Caco-2 (cell line): ENCODE data around the gene BEND3. TPM values are rescaled to one million over a fixed set of nuclear protein-coding genes. Genes with fewer than 3 reads are reported as not detected.
"Not testable (repeated sequence)": the region's sequence is repeated elsewhere in the genome, so short reads cannot be mapped to it uniquely, and the experiment has no call there.

Experiments used
- BruUV-seq: library from RNA; stranded (reverse); fragments of 400-500 nt; replicated peaks from 2 replicates; lab custom pipeline; 2021; lab: Mats Ljungman, UMichigan
- CTCF ChIA-PET: fragments of 300-600 bp; sonication (Branson Sonifier 250); formaldehyde crosslinking; loops from one replicate; lab custom pipeline; 2022; ENCODE audit warnings: antibody characterized with exemption; lab: Charles Lee
- POLR2A ChIA-PET: fragments of 300-600 bp; sonication (Branson Sonifier 250); formaldehyde crosslinking; loops from one replicate; lab custom pipeline; 2022; ENCODE audit warnings: antibody characterized with exemption; lab: Charles Lee
- DNase-seq, 2 experiments: peaks; one replicate each; pipeline versions ENCODE4 v3.0.0 to v3.0.0-alpha.2; 2020 to 2022
- H3K27me3 ChIP-seq: replicated peaks from 2 replicates; pipeline ENCODE4 v1.6.0; 2011; ENCODE audit warnings: low read length; ENCODE audit not compliant: control insufficient read depth, insufficient read depth
- H3K36me3 ChIP-seq: 2 replicates; pipeline ENCODE4 v1.5.1; 2011; ENCODE audit warnings: low read length; ENCODE audit not compliant: control insufficient read depth, insufficient read depth
- H3K4me1 ChIP-seq: fragments of 250-450 bp; sonication (Bioruptor Pico); 2 replicates; pipeline ENCODE4 v1.5.1; 2020; ENCODE audit warnings: mild to moderate bottlenecking
- H3K4me3 ChIP-seq: 2 replicates; pipeline ENCODE4 v1.5.1; 2011; ENCODE audit warnings: low read depth, mild to moderate bottlenecking, control low read depth, low read length
- H3K9me3 ChIP-seq: fragments of 250-450 bp; sonication (Bioruptor Pico); 2 replicates; pipeline ENCODE4 v1.5.1; 2020; ENCODE audit warnings: mild to moderate bottlenecking, moderate library complexity
- H3K27ac Mint-ChIP-seq: one replicate; pipeline ENCODE4 v1.8.0; 2022; ENCODE audit warnings: mixed read lengths; ENCODE audit not compliant: unreplicated experiment
- H3K27me3 Mint-ChIP-seq: one replicate; pipeline ENCODE4 v1.8.0; 2022; ENCODE audit warnings: mixed read lengths; ENCODE audit not compliant: insufficient read depth, unreplicated experiment
- H3K36me3 Mint-ChIP-seq: one replicate; pipeline ENCODE4 v1.8.0; 2022; ENCODE audit warnings: mild to moderate bottlenecking, mixed read lengths; ENCODE audit not compliant: insufficient read depth, unreplicated experiment
- H3K4me1 Mint-ChIP-seq: one replicate; pipeline ENCODE4 v1.8.0; 2022; ENCODE audit warnings: low read depth, mixed read lengths; ENCODE audit not compliant: unreplicated experiment
- H3K4me3 Mint-ChIP-seq: one replicate; pipeline ENCODE4 v1.8.0; 2022; ENCODE audit warnings: mild to moderate bottlenecking, moderate library complexity, mixed read lengths; ENCODE audit not compliant: unreplicated experiment
- H3K9me3 Mint-ChIP-seq: one replicate; pipeline ENCODE4 v1.8.0; 2022; ENCODE audit warnings: mixed read lengths; ENCODE audit not compliant: unreplicated experiment
- intact Hi-C: fragments of 100-400 bp; cut with micrococcal nuclease; formaldehyde crosslinking; loops from one replicate; pipeline ENCODE4 v1.10.0; 2022; ENCODE audit not compliant: unreplicated experiment
- total RNA-seq: library from RNA; stranded (reverse); gene quantifications from 2 replicates; pipeline ENCODE4 v1.2.3, GENCODE V29; 2022
- TF ChIP-seq, protein P1 (sequence below), 2 experiments: fragments of 200-600 bp in 1 of 2; IDR thresholded peaks; 1 replicate in 1 of 2; 2 replicates in 1 of 2; pipeline versions ENCODE4 v1.5.1 to v1.8.0; 2011 to 2022; ENCODE audit warnings: antibody characterized with exemption in 1 of 2, control low read depth in 1 of 2, inconsistent platforms in 1 of 2, low read depth in 1 of 2, low read length in 1 of 2, mild to moderate bottlenecking in 1 of 2, moderate library complexity in 1 of 2; ENCODE audit not compliant: insufficient read depth in 1 of 2, severe bottlenecking in 1 of 2, unreplicated experiment in 1 of 2

The BEND3 gene
- total RNA-seq, 1 experiment from 2014 or later, result 8.3 TPM

DNA sequence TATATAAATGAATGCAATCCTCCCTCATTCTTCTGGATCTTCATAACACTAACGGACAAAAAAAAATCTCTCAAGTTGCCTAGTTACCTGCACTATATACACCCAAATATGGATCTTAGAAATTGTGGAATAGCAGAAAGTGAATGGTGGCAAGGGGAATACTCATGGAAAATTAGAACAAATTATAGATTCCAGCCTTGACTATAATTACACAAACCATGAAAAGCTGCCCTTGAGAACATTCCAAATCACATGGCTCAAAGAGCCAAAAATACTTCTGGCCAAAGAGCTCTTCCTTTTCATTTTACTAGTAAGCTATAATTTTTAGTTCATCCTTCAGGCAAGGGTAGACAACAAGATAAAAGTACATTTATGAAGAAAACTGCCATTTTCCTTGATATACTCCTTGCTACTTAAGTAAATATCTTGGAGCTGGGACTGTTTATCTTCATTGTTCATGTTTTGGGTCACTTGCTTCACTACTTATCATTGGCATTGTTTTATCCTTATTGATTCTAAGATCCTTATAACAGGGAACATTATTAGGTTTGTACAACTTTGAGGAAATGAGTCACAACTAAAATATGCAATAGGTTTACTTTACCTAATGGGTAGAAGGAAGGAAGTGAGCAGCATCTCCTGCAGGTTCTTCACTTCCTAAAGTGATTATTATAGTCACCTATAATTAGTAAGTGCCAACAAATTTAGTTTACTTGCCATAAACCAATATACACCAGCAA, 93.7 kb downstream of the BEND3 start:
- Histone ChIP-seq H3K4me1 (peaks cover 9% of the 10 kb centered on the region; the same call in 1 of the 2 replicates), H3K27me3 (no peaks in the 10 kb centered on the region), H3K36me3 (no peaks in the 10 kb centered on the region), H3K9me3 (no peaks in the 10 kb centered on the region), H3K4me3 (no peak overlapping the region)
- no peak for DNase-seq
- POLR2A ChIA-PET, result no interaction called here
- H3K4me3 Mint-ChIP-seq, result no peak overlapping the region
- BruUV-seq, result no TSS peak
- H3K27me3 Mint-ChIP-seq, result no peaks in the 10 kb centered on the region
- intact Hi-C loops, result no loop called here
- CTCF ChIA-PET, result no interaction called here
- H3K9me3 Mint-ChIP-seq, result no peaks in the 10 kb centered on the region
- H3K36me3 Mint-ChIP-seq, result peaks cover under 1% of the 10 kb centered on the region
- peaks cover 7% of the 10 kb centered on the region for H3K4me1 Mint-ChIP-seq
- H3K27ac Mint-ChIP-seq, result no peak overlapping the region
- TF ChIP-seq, protein P1, sequence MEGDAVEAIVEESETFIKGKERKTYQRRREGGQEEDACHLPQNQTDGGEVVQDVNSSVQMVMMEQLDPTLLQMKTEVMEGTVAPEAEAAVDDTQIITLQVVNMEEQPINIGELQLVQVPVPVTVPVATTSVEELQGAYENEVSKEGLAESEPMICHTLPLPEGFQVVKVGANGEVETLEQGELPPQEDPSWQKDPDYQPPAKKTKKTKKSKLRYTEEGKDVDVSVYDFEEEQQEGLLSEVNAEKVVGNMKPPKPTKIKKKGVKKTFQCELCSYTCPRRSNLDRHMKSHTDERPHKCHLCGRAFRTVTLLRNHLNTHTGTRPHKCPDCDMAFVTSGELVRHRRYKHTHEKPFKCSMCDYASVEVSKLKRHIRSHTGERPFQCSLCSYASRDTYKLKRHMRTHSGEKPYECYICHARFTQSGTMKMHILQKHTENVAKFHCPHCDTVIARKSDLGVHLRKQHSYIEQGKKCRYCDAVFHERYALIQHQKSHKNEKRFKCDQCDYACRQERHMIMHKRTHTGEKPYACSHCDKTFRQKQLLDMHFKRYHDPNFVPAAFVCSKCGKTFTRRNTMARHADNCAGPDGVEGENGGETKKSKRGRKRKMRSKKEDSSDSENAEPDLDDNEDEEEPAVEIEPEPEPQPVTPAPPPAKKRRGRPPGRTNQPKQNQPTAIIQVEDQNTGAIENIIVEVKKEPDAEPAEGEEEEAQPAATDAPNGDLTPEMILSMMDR (IDR thresholded peaks at IDR 0.05; ENCODE audit: insufficient read depth in 1 of 2, low read depth in 1 of 2, low read length in 1 of 2, severe bottlenecking in 1 of 2, unreplicated experiment in 1 of 2), result no peak

DNA sequence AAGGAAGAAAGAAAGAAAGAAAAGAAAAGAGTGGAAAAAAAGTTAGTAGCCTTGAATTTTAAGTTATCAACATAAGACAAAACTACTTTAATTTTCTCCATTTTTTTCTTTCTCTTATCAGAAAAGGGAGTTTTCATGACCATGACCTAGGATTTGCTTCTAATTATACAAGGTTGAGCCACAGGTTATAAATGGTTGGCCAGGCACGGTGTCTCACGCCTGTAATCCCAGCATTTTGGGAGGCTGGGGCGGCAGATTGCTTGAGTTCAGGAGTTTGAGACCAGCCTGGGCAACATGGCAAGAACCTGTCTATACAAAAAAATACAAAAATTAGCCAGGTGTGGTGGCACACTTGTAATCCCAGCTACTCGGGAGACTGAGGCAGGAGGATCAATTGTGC, 95.1 kb downstream of the BEND3 start:
- no peaks in the 10 kb centered on the region for H3K9me3 Mint-ChIP-seq
- BruUV-seq, result no TSS peak
- no peak overlapping the region for H3K27ac Mint-ChIP-seq

DNA sequence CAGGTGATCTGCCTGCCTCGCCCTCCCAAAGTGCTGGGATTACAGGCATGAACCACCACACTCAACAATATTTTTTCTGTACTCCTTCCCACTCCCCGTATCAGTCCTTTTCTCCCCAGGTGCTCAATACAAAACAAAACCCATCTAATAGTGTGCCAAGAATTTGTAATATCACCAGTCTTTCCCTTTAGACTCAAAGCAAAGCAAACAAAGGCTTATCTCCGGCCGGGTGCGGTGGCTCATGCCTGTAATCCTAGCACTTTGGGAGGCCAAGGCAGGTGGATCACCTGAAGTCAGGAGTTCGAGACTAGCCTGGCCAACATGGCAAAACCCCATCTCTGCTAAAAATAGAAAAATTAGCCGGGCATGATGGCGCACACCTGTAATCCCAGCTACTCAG, 95.7 kb downstream of the BEND3 start:
- not testable (repeated sequence) for H3K36me3 Mint-ChIP-seq

More for the DNA sequence above, 95.1 kb downstream of the BEND3 start:
- H3K4me1 ChIP-seq, result peaks cover 9% of the 10 kb centered on the region; the same call in 1 of the 2 replicates
- no peaks in the 10 kb centered on the region for H3K27me3 Mint-ChIP-seq
- intact Hi-C loops, result no loop called here
- CTCF ChIA-PET, result no interaction called here
- no peaks in the 10 kb centered on the region for H3K27me3 ChIP-seq
- no peaks in the 10 kb centered on the region for H3K9me3 ChIP-seq
- H3K4me3 ChIP-seq, result no peak overlapping the region
- peaks cover 7% of the 10 kb centered on the region for H3K4me1 Mint-ChIP-seq
- POLR2A ChIA-PET, result no interaction called here
- H3K36me3 ChIP-seq, result no peaks in the 10 kb centered on the region
- TF ChIP-seq, protein P1 (IDR thresholded peaks at IDR 0.05; ENCODE audit: insufficient read depth in 1 of 2, low read depth in 1 of 2, low read length in 1 of 2, severe bottlenecking in 1 of 2, unreplicated experiment in 1 of 2), result no peak
- no peaks in the 10 kb centered on the region for H3K36me3 Mint-ChIP-seq
- DNase-seq, result no peak
- no peak overlapping the region for H3K4me3 Mint-ChIP-seq

More for the DNA sequence above, 95.7 kb downstream of the BEND3 start:
- H3K4me1 ChIP-seq, intact Hi-C loops, H3K4me1 Mint-ChIP-seq, H3K9me3 ChIP-seq, DNase-seq, H3K27me3 ChIP-seq, H3K27me3 Mint-ChIP-seq, CTCF ChIA-PET, H3K9me3 Mint-ChIP-seq, H3K36me3 ChIP-seq, H3K4me3 Mint-ChIP-seq, POLR2A ChIA-PET, BruUV-seq, H3K4me3 ChIP-seq, H3K27ac Mint-ChIP-seq: not testable (repeated sequence)
